Hepatocyte (in vitro differentiated cells): Measurements from ENCODE around the gene CD7.

Source experiments
- CTCF ChIP-seq: fragments of 200-600 bp; sonication (generic); IDR thresholded peaks from 2 replicates; pipeline ENCODE4 v1.5.1; 2016; ENCODE audit warnings: antibody characterized with exemption, mild to moderate bottlenecking; ENCODE audit not compliant: poor library complexity
- EZH2 ChIP-seq: fragments of 200-600 bp; sonication (generic); IDR thresholded peaks from 2 replicates; pipeline ENCODE4 v1.6.1; 2016; ENCODE audit warnings: antibody characterized with exemption, mild to moderate bottlenecking, borderline replicate concordance
- EZH2phosphoT487 ChIP-seq: fragments of 200-600 bp; sonication (generic); IDR thresholded peaks from one replicate; pipeline ENCODE4 v1.6.1; 2018; ENCODE audit warnings: antibody characterized with exemption, mild to moderate bottlenecking, low read depth, moderate library complexity; ENCODE audit not compliant: unreplicated experiment, severe bottlenecking

- TF ChIP-seq EZH2 (no peak), EZH2phosphoT487 (no peak), CTCF (no peak)
Observed at GRCh38 chr17:82269138-82269881, 48.1 kb downstream of the CD7 start.
